SK-MEL-5 (cell line): ENCODE results near the gene PALM2AKAP2. TPM values are rescaled to one million over a fixed set of nuclear protein-coding genes. Genes with fewer than 3 reads are reported as not detected.

Source experiments
- DNase-seq: peaks from one replicate; pipeline ENCODE4 v3.0.0-alpha.2; 2016; ENCODE audit warnings: low read depth, low spot score
- in situ Hi-C: cut with HindIII; loops from 2 replicates; pipeline ENCODE4 v1.10.0; 2016; ENCODE audit warnings: low sequenced_read_pairs, high pct_unique_total_duplicates, low pct_unique_long_range_greater_than_20kb
- total RNA-seq: library from RNA; depleted of rRNA; stranded (reverse); fragments of >200 nt; shearing (Covaris generic); gene quantifications from 2 replicates; pipeline ENCODE4 v1.2.3, GENCODE V29; 2014

Gene PALM2AKAP2
- total RNA-seq, 1 experiment from 2014 or later = 0.58 TPM

- in situ Hi-C loops = loop anchor here (25.0 kb wide), 1 partner anchor 132 kb away; no protein-coding TSS in a partner anchor
- no peak for DNase-seq
These were observed 14.5 kb downstream of the PALM2AKAP2 start for GRCh38 chr9:109794361-109795012.

DNA sequence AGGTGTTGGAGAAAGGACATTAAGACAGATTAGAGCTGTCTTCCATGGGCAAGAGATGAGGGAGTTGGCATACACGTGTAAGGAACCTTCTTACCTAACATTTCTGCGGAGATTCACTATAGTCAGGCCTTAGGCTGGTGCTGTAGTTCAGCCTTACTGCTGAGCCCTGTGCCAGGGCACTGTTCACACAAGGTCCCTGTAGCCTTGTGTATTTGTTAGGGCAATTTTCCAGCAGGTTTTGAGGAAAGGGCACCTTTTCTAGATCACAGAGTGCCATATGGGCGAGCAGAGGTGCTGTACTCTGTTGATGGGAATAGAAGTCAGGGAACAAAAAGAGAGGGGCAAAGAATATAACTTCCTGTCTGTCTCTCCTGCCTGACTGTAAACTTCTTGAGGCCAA, 15.6 kb downstream of the PALM2AKAP2 start:
- in situ Hi-C loops = loop anchor here (25.0 kb wide), 1 partner anchor 133 kb away; no protein-coding TSS in a partner anchor
- no peak for DNase-seq

- in situ Hi-C loops = loop anchor here (25.0 kb wide), 1 partner anchor 134 kb away; no protein-coding TSS in a partner anchor
- no peak for DNase-seq
These were observed 16.1 kb downstream of the PALM2AKAP2 start for GRCh38 chr9:109796078-109796477.

DNA sequence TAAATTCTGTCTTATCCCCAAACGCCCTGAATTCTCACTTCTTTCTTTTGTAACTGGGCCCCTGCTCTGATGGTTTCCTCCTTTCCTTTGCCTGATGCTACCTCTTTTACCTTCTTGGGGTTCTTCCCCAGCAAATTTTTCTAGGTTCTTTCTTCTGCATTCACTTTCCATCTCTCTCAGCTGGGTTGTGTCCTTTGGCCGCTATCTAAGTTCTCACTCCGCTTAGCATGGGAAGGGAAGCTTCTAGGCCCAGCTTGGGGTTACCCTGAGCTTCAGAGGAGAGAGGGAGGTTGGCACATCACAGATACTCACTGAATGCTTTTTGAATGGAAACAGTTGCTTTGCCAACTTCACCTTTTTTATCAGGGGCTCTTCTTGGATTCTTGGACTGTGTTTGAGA, 17.0 kb downstream of the PALM2AKAP2 start:
- no peak for DNase-seq
- in situ Hi-C loops = loop anchor here (25.0 kb wide), 1 partner anchor 135 kb away; no protein-coding TSS in a partner anchor

DNA sequence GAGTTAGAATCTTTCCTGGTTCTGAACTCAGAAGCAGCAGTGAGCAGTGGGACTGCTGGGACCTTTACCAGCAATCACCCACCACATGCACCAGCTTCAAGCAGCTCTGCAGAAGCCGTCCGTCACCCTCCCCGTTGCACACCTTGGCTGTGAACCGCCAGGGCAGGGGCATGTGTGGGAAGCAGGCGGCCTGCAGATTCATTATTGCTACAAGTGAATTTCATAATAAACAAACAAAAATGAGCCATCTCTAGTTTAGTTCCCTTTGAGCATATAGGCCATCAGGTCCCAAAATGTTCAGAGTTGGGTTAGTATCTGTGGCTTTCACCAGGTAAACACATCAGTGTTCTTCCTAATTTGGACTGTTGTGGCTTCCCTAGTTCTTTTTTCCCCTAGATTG, 17.5 kb downstream of the PALM2AKAP2 start:
- in situ Hi-C loops = loop anchor here (25.0 kb wide), 1 partner anchor 135 kb away; no protein-coding TSS in a partner anchor
- DNase-seq = no peak

- in situ Hi-C loops = loop anchor here (25.0 kb wide), 1 partner anchor 137 kb away; no protein-coding TSS in a partner anchor
- no peak for DNase-seq
These were observed 19.1 kb downstream of the PALM2AKAP2 start for GRCh38 chr9:109799141-109799540.

DNA sequence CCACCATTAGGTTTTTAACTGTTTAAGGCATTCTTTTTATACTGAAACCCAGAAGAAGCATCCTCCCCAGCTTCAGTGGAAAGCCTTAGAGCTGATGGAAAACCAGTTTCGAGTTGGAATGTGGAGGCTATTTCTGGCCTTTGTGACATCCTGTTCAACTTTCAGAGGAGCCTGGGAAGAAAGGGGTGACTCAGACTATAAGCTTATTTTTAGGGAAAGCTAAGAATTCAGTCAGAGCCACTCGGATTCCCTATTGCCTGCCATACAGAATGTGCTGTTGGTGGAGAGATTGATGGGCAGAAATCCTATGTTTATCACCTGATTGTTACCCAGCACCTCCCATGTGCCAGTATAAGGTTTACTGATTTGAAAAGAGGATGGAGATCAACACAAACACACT, 19.8 kb downstream of the PALM2AKAP2 start:
- DNase-seq = no peak
- in situ Hi-C loops = loop anchor here (25.0 kb wide), 1 partner anchor 137 kb away; no protein-coding TSS in a partner anchor

DNA sequence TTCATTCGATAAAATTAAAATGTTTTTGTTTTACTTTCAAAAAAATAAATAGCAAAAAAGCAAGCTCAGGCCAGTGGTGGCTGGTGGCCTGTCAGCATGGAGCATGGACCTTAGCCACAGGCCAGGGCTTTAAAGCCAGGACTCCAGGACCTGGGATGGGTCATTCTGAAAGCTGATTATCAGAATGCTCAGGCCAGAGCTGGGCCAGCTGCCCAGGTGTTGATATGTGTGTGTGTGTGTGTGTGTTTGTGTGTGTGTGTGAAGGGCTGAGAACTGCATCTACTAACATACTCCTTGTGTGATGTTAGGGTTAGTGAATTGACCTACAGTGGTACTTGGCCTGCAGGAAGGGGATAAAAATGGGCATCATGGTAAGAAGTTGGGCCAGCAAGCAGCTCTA, 21.5 kb downstream of the PALM2AKAP2 start:
- in situ Hi-C loops = no loop called here
- no peak for DNase-seq

DNA sequence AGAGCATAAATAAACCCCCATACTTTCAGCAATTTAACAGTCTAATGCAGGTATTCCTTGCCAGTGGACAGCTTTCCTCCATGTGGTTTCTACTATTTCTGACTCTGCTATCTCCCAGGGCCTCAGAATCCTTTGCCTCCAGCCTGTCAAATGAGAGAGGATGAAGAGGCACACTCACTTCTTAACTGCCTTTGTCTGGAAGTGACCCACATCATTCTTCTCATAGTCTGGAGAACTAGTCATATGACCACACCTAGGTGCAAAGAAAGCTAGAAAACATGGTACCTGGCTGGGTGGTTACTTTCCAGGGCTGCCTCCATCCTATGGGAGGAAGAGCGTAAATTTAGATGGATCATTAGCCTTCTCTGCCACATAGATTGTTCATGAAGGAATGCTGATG, 22.5 kb downstream of the PALM2AKAP2 start:
- DNase-seq = no peak
- in situ Hi-C loops = no loop called here

GRCh38 chr9:109805050-109805449, 25.1 kb downstream of the PALM2AKAP2 start:
- DNase-seq = no peak
- in situ Hi-C loops = no loop called here

- in situ Hi-C loops = no loop called here
- DNase-seq = no peak
These were observed 26.6 kb downstream of the PALM2AKAP2 start for GRCh38 chr9:109806506-109807115.

GRCh38 chr9:109811876-109812275, 31.9 kb downstream of the PALM2AKAP2 start:
- in situ Hi-C loops = no loop called here

DNA sequence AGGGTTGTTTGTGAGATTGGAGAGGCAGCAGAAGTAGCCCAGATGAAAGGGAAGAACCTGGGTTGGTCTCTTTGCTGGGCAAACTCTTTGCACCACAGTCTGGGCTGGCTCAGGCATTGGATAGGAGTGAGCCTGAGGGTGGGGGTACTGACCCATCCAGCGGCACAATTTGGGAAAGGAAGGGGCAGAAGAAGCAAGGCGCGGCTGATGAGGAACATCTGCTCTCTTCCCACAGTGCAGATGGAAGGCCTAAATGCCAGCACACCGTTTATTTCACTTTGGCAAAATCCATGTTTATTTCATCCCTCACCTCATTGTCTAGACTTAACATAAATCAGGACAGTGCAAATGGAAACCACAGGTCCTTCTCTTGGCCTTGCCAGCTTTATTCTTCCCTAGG, 32.3 kb downstream of the PALM2AKAP2 start:
- in situ Hi-C loops = no loop called here
- DNase-seq = no peak

More at GRCh38 chr9:109811876-109812275, 31.9 kb downstream of the PALM2AKAP2 start:
- no peak for DNase-seq

- no peak for DNase-seq
- in situ Hi-C loops = no loop called here
These were observed 32.9 kb downstream of the PALM2AKAP2 start for GRCh38 chr9:109812818-109813281.

DNA sequence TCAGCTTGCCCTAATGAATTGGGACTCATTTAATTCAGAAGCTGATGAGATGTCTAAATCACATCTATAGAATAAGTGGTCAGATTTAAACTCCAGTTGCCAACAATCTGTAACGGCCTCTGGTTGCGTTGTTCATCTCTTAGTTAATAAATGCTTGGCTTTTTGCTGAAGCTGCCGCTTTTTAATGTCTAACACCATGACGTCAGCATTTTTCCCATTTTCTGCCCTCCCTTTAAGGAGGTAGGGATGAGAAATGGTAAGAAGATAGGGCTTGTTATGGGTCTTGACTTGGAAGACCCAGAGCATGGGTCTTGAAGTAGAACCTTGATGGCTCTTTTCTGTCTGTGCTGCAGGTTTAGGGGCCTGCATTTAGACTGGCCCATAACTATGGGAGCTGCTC, 33.3 kb downstream of the PALM2AKAP2 start:
- in situ Hi-C loops = no loop called here

DNA sequence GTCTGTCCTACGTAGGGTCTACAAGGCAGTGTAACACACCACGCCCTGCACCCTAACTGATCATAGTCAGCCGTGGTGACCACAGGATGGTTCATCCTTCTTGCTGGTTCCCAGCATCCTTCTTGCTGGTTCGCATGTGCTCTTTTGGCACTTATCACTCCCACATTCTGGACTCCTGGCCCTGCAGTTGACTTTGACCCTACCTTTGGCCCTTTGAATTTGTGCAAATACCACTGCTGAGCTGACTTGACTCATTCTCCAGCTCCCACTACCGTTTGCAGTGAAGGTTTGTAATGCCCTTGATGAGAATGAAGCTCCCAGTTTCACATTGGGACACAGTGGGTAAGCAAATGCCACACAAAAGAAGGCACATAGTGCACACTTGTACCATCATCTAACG, 33.8 kb downstream of the PALM2AKAP2 start:
- in situ Hi-C loops = no loop called here
- DNase-seq = no peak

More for the DNA sequence above, 33.3 kb downstream of the PALM2AKAP2 start:
- DNase-seq = no peak

DNA sequence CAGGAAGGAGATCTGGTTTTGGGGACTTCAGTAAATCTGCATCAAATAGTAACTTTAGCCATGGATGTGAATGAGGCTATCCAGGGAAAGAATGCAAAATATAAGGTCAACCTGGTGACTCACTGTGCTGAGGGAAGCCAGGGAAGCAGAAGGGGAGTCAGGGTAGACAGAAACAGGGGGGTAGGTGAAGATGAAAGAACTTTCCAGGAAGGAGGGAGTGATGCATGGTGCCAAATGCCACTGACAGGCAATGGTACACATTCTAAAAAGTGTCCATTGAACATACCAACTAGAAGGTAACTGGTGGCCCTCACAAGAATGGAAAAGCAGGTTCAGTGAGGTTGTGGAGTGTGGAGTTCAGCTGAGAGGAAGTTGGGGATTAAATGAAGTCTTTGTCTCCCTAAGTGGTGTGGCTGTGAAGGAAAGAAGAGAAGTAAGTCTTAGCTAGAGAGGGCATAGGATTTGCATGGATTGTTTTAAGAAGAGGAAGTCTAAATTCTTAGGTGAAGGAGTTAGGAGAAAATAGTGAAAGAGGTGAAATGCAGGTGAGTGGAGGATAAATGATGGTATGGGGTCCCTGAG, 35.5 kb downstream of the PALM2AKAP2 start:
- DNase-seq = no peak
- in situ Hi-C loops = no loop called here

- in situ Hi-C loops = no loop called here
These were observed 36.5 kb downstream of the PALM2AKAP2 start for GRCh38 chr9:109816490-109816889.

More at GRCh38 chr9:109816490-109816889, 36.5 kb downstream of the PALM2AKAP2 start:
- DNase-seq = peak; percentile 23
